ENCODE data around the gene ASTN2. TPM values are rescaled to one million over a fixed set of nuclear protein-coding genes. Genes with fewer than 3 reads are reported as not detected.

The ASTN2 gene, protein sequence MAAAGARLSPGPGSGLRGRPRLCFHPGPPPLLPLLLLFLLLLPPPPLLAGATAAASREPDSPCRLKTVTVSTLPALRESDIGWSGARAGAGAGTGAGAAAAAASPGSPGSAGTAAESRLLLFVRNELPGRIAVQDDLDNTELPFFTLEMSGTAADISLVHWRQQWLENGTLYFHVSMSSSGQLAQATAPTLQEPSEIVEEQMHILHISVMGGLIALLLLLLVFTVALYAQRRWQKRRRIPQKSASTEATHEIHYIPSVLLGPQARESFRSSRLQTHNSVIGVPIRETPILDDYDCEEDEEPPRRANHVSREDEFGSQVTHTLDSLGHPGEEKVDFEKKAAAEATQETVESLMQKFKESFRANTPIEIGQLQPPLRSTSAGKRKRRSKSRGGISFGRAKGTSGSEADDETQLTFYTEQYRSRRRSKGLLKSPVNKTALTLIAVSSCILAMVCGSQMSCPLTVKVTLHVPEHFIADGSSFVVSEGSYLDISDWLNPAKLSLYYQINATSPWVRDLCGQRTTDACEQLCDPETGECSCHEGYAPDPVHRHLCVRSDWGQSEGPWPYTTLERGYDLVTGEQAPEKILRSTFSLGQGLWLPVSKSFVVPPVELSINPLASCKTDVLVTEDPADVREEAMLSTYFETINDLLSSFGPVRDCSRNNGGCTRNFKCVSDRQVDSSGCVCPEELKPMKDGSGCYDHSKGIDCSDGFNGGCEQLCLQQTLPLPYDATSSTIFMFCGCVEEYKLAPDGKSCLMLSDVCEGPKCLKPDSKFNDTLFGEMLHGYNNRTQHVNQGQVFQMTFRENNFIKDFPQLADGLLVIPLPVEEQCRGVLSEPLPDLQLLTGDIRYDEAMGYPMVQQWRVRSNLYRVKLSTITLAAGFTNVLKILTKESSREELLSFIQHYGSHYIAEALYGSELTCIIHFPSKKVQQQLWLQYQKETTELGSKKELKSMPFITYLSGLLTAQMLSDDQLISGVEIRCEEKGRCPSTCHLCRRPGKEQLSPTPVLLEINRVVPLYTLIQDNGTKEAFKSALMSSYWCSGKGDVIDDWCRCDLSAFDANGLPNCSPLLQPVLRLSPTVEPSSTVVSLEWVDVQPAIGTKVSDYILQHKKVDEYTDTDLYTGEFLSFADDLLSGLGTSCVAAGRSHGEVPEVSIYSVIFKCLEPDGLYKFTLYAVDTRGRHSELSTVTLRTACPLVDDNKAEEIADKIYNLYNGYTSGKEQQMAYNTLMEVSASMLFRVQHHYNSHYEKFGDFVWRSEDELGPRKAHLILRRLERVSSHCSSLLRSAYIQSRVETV (N-terminal part only)
- polyA plus RNA-seq (2013, experiment 1 of 2; ENCODE audit: insufficient read length) = 10.6 TPM
- polyA plus RNA-seq (2013, experiment 2 of 2; ENCODE audit: insufficient read length) = 13.6 TPM

DNA sequence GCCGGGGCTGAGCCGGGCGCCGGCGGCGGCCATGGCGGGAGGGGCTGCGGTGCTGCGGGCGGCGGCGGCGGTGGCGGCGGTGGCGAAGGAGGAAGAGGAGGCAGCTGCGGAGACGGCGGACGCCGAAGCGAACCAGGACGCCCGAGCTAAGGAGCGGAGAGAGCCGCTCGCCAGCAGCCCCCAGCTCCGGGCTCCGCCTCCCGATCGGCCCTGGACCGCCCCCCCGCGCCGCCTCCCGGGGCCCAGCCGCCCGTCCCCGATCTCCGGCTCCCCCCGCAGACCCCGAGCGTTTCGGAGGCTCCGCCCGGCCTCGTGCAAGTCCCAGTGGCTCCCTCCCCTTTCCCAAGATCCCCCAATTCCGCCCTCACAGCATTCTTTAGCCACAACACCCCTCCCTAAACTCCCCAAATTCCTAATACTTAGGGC is at the start of gene ASTN2:
TSS of gene ASTN2 (minus strand) at position 152 of the 426 bp plus-strand sequence. CDS start at position 33, 119 bp downstream.
- peak; percentile 37 for DNase-seq

DNA sequence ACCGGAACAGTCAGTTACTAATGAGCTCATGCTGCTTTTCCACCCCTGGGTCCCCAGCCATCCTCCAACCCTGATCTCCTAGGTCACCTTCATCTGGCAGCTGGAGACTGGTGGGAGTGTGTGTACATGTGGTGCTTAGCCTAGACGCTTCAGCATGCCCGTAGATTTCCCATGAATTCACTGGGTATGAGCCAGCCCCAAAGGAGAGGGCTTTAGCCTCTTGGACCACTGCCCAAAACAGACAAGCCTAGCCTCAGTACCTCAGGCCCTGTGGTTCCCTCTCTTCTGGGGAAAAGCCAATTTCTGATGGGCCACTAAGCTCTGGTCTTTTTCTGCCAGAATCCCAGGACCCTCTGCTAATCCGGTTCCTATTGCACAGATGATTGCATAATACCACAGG is 48.0 kb upstream of the ASTN2 start:
- DNase-seq = no peak

DNA sequence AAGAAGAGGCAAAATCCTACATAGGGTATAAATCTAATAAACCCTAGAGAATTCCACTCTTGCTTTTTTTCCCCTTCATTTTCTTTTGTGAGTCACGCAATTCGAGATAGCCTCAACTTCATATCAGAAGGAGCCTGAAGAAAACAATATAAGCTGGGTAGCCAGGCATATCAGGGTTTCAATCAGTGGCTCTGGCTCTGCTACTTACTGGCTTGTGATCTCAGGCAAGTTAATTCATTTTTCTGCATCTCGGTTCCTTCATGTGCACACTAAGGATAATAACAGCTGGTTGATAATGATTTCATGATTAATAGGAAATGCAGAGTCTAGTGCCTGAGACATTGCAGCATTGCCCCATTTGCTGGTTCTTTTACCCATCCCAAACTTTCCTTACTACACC is 46.5 kb upstream of the ASTN2 start:
- DNase-seq = no peak

DNA sequence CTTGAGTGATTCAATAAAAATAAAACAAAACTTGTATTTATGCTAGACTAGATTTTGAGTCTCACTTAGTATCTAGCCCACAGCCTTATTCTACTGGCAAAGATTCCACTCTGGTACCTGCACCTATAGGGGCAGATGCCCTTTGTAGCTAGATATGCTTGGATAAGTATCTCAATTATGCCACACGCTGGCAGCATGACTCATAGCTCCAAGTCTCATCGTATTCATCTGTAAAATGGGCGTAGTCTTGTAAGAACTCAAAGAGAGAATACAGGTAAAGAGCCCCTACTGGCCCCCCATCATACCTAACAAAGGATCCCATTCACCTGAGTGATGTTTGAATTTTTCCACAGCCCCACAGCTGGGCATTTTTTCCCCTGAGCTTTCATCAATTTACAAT is 45.9 kb upstream of the ASTN2 start:
- no peak for DNase-seq

DNA sequence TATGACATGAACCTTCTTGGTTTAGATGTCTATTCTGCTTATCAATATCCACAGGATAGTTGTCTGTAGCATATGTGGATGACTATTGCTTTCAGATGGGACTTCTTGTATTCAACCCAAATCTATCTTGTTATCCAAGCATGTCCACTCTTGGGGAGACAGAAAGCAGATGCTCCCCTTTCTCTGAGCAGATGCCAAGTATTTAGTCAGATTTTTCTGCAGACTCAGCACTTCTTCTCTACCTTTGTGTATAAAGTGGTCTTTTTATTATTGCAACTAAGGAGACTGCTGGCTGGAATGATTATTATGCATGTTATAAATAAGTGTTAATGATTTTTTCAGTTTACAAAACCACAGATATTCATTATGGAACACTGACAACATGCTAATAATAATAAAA is 45.1 kb upstream of the ASTN2 start:
- DNase-seq = no peak

DNA sequence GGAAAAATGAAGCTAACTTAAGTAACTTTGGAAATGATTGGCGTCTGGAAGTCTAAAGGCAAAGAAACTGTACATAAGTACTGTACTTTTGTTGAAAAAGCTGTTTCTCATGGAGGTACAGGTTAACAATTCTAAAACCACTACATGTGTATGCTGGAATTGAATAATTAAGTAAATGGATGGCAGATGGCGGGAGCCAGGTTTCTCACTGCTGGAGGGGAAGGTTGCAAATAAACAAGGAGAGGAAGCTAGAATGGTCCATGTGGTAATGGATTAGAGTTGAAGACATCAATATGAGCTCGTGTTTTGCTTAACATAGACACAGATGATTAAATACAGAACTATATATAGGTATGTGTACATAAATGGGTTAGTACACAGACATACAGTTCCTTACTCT is 43.2 kb upstream of the ASTN2 start:
- DNase-seq = no peak

DNA sequence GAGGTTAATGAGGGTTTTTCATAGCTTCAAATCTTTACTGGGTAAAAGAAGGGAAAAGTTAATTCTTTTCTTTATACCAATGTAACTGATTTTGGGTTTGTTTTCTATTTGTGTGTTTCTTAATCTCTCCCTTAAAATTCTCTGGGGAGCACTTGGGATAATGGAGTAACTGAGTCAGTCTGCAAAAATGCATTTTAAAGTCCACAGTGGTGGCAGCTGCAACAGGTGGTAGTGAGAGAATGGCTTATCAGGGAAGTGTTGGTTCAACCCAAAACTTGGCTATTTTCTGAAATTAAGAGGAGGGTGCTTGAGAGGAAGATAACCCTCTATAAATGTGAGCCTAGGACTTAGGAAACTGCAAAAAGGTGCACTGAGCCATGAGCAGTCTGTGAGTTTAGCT is 39.9 kb upstream of the ASTN2 start:
- no peak for DNase-seq

DNA sequence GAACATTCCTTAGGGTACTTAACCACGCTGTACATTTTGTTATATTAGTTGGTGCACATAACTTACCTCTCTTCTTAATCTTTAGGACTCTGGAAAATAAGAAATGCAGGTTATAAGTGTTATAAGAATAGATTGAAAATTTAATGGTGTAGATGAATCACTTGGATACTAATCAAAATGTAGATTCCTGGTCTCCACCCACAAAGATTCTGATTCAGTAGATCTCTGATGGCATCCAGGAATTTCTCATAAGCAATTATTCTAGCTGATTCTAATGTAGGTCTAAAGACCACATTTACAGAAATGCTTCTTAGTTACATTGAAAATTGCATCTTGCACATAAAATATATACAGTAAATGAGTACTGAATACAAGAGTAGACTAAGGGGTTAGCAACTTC is 38.9 kb upstream of the ASTN2 start:
- DNase-seq = no peak

DNA sequence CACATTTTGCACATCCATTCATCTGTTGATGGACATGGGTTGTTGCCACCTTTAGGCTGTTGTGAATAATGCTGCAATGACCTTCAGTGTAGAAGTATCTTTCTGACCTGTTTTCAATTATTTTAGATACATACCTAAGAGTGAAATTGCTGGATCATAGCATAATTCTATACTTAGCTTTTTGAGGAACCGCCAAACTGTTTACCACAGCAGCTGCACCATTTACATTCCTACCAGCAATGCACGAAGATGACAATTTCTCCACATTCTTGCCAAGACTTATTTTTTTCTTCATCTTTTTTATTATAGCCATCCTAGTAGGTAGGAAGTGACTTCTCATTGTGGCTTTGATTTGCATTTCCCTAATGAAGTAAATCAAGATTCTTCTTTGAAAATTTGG is 36.5 kb upstream of the ASTN2 start:
- DNase-seq = no peak

DNA sequence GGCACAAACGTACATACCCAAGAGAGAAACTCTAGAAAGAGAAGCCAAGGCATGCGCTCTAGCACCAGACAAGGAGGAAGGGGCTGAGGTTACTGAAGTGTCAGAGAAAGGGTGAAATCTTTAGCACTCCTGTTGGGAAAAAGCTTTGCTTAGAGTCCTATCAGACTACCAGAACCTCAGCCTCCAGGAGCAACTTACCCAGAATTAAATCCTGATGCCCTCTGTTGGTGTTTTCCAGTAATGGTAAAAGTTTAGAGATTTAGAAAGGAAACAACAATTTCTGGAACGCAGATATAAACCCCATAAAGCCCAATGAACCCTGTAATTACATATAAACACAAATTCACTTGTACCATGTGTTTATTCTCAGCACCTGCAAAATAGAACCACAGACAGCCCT is 33.2 kb upstream of the ASTN2 start:
- DNase-seq = peak; percentile 2

DNA sequence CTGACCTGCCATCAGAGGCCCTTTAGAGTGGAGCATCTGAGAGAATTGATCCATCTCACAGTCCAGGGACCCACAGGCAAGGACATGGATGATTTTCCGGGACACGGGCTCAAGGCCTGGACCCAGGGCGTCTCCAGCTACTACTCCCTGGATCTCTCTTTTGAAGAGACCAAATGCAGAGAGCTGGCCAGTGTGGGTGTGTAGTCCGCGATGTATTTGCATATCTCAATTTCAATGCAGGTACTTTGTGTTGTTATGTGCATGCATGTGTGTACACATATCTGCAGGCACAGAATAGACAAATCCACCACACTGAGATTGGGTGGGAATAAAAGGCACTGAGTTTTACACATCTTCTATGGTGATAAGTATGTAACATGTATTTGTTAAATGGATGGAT is 30.8 kb upstream of the ASTN2 start:
- no peak for DNase-seq

DNA sequence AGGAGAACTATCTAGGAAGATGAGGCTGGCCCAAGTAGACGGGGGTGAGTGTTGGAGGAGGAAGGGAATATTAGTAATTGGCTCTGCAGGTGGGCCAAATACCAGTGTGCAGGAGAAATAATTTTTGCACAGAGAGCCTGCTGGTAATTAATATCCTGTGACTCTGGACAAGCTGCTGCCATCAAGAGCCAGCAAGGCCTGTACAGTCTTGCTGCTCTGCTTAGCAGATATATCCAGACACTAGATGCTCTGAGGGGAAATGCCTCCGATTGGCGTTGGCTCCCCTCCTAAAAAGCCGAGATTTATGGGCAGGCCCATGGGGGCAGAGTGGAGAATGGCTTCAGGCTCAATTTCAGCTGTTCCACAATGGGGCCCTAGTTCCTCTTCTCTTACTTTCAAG is 29.6 kb upstream of the ASTN2 start:
- DNase-seq = no peak

DNA sequence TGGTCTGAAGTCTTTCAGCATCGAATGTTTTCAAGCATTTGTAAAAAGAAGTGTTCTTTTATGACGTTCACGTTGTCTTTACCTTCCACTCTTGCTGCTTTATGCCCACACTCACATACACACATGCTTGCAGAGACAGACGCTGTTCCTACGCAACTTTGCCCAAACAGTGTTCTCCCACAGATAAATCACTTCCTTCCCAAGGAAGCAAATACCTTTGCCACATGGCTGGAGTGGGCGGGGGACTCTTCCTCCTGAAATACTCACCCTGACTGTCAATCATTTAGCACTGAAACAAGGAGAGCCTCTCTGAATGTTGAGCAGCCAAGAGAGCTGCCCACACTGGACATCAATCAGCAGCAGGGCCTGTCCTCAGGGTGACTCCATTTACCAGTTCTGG is 22.4 kb upstream of the ASTN2 start:
- no peak for DNase-seq

DNA sequence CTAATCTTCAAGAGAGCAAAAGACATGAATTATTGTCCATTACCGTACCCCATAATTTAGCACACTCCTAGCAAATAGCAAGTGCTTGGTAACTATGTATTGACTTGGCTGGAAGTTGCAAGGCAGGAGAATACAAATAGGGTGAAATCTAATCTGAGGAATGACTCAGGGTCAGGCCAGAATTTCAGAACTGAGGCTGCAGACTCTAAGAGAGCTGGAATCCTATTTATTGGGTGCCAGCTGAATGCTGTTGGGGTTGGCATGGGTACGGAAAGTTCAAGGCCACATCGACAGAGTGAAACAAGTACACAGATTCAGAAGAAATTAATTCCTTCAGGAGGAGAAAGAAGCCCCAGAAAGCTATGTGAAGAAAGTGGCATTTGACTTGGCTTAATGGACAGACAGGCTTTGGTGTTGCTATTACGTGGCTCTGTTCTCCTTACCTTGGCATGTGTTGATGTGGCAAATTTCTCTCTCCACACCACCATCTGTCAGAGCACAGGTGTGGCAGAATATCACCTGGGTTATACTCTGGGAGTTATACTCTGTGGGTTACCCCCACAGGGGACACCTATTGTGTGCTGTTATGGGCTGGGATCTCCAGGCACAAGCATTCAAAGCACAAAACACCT is 20.9 kb upstream of the ASTN2 start:
- no peak for DNase-seq

DNA sequence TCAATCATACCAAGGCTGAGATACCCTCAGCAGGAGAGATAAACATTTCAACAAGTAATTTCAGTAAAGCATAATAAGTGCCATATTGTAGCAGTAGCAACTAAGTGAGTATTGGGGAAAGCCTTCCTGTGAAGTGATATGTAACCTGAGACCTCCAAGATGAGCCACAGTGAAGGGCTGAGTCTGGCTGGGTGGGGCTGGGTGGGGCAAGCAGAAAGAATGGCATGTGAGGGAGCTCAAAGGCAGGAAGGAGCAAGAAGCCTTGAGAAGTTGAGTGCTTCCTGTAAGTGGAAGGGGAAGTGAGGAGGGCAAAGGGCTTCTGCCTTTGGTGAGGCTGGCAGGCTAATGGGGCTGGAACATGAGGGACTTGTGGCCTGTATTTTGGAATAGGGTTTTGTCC is 19.7 kb upstream of the ASTN2 start:
- DNase-seq = no peak

DNA sequence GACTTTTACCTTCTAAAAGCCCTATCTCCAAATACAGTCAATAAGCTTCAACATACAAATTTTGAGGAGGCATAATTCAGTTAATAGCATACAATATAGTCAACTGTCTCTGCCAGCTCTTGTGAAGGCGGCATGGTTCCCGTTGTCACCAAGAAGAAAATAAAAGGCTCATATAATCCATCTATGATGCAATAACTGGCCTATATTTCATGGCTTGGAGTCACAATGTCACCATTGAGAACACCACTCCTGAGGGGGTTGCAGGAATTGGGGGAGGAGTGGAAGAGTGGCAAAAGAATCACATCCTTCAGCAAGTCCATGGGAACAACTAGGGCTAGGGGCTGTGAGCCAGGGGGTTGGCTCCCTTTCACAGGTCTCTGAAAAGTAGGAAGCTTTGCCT is 16.0 kb upstream of the ASTN2 start:
- DNase-seq = no peak

DNA sequence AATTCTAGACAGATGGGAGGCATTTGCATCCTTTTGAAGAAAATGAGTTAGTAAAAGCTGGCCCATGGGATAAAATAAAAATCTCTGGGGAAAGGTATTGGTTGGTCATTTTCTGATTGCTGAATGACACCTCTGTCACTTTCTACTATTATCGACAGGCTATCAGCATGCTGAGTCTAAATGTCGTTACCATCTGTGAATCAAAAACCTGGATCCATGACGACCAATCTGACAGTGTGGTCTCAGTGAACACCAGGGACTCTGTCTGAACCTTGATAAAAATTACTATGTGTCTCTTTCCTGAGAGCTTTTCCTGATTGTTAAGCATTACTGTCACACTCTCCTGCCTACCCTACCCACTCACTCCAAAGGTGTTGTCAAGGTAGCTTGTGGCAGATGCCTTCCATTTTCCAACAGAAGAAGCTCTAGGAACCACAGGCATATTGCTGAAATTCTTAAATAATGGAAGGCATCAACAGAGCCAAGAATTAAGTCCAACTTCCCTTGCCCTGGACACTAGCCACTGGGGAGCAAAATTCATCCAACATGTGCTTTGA is 12.6 kb upstream of the ASTN2 start:
- DNase-seq = no peak

DNA sequence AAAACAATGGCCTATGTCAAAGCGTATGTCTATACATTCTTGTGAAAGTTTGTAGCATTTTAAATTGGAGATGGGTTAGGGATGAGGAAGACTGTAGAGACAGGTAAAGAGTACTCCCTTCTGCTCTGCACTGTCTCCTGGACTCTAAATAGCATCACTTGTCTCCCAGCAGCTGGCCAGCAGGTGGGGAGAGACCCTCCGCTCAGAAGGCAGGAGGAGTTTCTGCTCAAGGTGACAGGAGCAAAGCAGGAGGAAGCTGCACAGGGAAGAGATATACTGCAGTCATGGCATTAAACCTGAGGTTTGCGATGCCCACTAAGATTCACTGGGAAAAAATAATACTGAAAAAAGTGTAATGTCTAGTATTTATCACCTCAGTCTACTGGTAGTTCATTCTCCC is 10.7 kb upstream of the ASTN2 start:
- no peak for DNase-seq

DNA sequence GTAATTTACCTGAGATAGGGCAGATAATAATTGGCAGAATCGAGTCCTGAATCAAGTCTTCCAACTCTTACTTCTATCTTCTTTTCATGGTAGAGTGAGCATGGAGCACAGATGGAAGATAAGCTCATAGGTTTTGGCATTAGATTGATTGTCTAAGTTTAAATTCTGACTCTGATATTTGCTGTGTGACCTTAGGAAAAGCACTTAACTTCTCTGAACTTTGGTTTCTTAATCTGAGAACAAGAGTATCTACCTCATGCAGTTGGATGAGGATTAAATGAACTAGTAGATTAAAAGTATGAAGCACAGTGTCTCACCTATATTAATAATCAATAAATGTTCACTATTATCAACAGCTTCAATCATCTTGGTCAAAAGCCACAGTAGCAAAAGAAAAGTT is 9.4 kb upstream of the ASTN2 start:
- DNase-seq = no peak

DNA sequence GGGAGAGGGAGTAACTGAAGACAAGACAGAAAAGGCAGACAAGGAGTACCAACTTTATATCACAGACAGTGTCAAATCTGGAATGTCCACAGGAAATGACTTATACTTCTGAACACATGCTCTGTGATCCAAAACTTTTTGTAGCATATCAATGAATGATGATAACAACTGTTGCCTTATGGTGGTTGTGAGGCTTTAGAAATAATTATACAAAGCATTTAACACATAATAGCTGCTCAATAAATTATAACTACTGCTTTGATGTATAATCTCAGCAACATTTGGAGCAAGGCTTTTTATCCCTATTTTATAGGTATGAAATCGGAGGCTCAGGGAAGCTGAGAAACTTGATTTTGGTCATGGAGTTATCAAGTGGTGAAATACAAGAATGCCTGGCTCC is 3.3 kb upstream of the ASTN2 start:
- DNase-seq = no peak

DNA sequence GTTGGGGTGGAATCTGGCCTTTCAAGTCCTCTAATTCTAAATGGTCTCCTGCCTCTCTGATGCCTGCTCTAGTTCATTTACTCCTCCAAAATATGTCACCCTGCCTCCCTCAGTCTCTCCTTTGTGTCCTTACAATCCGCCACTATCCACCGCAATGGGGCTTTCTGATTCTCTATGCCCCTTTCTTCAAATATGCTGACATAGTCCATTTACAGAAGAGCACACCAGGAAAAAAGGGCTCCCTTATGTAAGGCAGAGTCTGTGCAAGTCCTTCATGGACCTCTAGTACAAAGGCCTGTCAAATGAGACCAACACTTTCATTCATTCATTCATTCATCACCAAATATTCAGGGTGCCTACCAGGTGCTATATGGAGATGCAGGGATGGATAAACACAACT is 2.0 kb upstream of the ASTN2 start:
- no peak for DNase-seq

DNA sequence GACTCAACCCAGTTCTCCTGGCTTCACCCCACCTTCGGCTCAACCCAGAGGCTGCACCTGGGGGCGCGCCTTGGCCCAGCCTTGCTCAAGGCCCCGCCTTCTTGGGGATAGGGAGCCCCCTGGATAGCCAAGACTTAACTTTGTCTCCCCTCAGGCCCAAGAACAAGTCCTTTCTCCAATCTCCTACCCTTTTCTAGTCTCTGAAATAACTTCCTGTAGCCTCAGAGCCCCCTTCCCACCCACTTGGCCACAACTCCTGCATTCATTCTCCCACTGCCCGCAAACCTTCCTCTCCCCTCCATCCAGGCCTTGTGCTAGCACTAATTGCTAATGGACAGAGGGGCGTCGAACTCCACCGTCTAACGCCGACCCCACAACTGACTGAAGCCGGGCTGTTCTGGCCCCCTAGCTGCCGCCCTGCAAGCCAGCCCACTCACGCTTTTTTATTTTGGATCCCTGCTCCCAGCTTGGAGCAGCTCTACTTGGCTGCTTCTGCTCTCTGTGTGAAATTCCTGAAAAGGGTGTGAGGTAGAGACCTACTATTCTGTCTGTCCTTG is 579 bp upstream of the ASTN2 start:
- DNase-seq = no peak

Data from fibroblast of skin of back (primary cell).